ENCODE results near the gene DNAJA4. TPM values are rescaled to one million over a fixed set of nuclear protein-coding genes. Genes with fewer than 3 reads are reported as not detected.

DNAJA4 gene
- total RNA-seq, 6 donors from 2014 or later: 9.1 to 76.8 (median 19.9) TPM

DNA sequence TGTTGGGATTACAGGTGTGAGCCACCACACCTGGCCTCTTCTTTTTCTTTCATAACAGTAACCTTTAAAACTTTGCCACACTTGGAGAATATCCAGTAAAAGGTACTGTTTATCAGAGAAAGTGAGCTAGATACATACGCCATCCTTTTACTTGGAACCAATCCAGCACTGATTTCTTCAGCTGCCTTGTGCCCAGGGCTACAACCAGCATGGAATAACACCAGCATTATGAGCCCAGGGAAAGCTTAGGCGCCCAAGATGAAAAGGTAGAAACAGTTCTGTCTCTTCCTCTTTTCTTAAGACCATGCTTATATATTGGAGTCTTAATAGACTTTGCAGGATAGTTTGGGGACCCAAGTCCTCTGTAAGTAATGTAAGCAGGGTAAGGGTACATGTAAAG lies 26.7 kb downstream of the DNAJA4 start:
- ATAC-seq (ENCODE audit: low FRiP score in 2 of 2) (no peak), DNase-seq (no peak)
- H3K4me1 ChIP-seq: peaks cover 0 to 9% (median 0%) of the 10 kb centered on the region in 4 donors
- H3K9me3 ChIP-seq: no peaks in the 10 kb centered on the region
- no peaks in the 10 kb centered on the region for H3K27me3 ChIP-seq
- H3K27ac ChIP-seq: no peak overlapping the region
- TF ChIP-seq POLR2A (IDR thresholded peaks at IDR 0.05) (no peak), POLR2AphosphoS5 (IDR thresholded peaks at IDR 0.05) (no peak), EP300 (IDR thresholded peaks at IDR 0.05) (no peak)
- TF ChIP-seq, protein P1, sequence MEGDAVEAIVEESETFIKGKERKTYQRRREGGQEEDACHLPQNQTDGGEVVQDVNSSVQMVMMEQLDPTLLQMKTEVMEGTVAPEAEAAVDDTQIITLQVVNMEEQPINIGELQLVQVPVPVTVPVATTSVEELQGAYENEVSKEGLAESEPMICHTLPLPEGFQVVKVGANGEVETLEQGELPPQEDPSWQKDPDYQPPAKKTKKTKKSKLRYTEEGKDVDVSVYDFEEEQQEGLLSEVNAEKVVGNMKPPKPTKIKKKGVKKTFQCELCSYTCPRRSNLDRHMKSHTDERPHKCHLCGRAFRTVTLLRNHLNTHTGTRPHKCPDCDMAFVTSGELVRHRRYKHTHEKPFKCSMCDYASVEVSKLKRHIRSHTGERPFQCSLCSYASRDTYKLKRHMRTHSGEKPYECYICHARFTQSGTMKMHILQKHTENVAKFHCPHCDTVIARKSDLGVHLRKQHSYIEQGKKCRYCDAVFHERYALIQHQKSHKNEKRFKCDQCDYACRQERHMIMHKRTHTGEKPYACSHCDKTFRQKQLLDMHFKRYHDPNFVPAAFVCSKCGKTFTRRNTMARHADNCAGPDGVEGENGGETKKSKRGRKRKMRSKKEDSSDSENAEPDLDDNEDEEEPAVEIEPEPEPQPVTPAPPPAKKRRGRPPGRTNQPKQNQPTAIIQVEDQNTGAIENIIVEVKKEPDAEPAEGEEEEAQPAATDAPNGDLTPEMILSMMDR (IDR thresholded peaks at IDR 0.05): no peak
- no peak overlapping the region for H3K4me3 ChIP-seq
- H3K36me3 ChIP-seq: peaks cover 0 to 89% (median 30%) of the 10 kb centered on the region in 4 donors
- 46 to 95% methylated on average over 2 of the region's 2 CpGs for WGBS, 2 donors

DNA sequence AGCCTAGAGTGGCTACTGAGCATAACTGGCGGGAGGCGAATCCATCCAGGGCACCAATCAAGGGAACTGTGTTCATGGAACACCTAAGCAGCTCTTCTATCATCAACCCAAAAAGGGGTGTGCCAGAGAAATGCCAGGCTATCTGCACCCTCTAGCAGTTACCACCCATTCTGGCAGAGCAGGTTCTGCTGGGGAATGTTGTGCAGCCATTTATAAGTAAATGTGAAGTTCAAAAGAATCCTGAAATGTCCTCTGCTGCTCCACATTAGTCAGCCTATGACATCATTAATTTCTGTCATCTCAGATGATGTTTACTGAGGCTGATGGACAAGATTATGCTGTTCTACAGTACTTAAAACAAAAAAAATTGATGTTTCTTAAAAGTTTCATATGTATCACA lies 27.3 kb downstream of the DNAJA4 start:
- Histone ChIP-seq H3K27ac (no peak overlapping the region), H3K9me3 (no peaks in the 10 kb centered on the region), H3K27me3 (no peaks in the 10 kb centered on the region), H3K4me1 (peaks cover 0 to 9% (median 0%) of the 10 kb centered on the region in 4 donors), H3K36me3 (peaks cover 0 to 82% (median 26%) of the 10 kb centered on the region in 4 donors), H3K4me3 (no peak overlapping the region)
- WGBS, 2 donors: 95 to 100% methylated on average over 2 of the region's 2 CpGs
- ATAC-seq (ENCODE audit: low FRiP score in 2 of 2) (no peak), DNase-seq (no peak)
- TF ChIP-seq EP300 (IDR thresholded peaks at IDR 0.05) (no peak), POLR2AphosphoS5 (IDR thresholded peaks at IDR 0.05) (no peak), POLR2A (IDR thresholded peaks at IDR 0.05) (no peak)
- TF ChIP-seq, protein P1 (IDR thresholded peaks at IDR 0.05): no peak

DNA sequence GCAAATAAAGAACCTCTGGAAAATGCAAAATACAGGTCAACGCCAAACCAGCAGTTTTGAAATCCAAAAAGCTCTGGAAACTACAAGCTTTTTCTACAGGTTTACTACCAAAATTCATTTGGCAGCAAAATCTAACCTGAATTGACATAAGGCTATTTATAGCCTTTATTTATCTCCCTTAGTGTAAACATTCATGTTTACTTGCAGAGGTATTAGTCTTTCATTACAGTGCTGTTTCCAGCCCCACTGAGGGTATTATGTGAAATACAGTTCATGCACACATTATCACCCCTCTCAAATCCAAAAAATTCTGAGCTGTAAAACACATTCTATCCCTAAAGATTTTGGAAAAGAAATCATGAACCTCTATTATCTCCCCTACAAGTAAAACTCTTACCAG lies 27.9 kb downstream of the DNAJA4 start:
- DNase-seq (no peak), ATAC-seq (ENCODE audit: low FRiP score in 2 of 2) (no peak)
- WGBS, 2 donors: 32 to 100% methylated on average over 1 of the region's 1 CpG
- H3K9me3 ChIP-seq: no peaks in the 10 kb centered on the region
- TF ChIP-seq POLR2A (IDR thresholded peaks at IDR 0.05) (no peak), EP300 (IDR thresholded peaks at IDR 0.05) (no peak), POLR2AphosphoS5 (IDR thresholded peaks at IDR 0.05) (no peak)
- TF ChIP-seq, protein P1 (IDR thresholded peaks at IDR 0.05): no peak
- H3K4me3 ChIP-seq: no peak overlapping the region
- peaks cover 0 to 9% (median 0%) of the 10 kb centered on the region in 4 donors for H3K4me1 ChIP-seq
- H3K27me3 ChIP-seq: no peaks in the 10 kb centered on the region
- peaks cover 0 to 77% (median 22%) of the 10 kb centered on the region in 4 donors for H3K36me3 ChIP-seq
- H3K27ac ChIP-seq: no peak overlapping the region

DNA sequence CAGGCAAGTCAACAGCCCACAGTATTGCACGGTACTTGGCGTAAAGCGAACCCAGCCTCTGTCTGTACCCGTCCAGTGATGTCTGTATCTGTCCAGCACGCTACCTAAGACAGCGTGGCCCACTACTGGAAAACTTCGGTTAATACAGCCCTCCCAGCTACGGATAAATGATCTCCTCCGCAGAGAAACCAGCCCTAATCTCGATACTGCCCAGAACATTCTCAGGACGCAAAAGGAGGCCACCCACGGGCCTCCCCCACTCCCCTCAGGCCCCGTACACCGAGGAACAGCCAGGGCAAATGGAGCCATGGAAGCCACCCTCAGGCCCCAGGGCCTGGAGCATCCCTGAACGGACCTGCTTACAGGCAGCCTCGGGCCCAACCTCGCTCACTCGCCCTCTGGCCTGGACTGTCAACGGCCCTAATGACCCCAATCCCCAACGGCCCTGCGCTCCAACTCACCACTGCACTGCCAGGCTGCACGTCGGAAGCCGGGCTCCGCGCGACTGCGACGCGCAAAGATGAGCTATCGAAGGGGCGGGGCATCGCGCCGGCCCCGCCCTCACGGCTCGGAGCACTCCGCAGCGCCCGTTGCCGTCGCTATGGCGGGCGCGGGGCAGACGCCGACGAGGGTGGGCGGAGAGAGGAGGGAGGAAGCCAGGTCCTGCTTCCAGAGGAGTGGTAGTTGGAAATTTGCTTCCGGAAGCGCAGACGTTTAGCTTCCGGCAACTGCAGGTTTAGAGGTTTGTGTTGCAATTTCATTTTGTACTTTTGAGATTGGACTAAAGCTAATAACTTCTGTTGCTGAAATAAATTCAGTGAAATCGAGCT lies 35.0 kb downstream of the DNAJA4 start, which contains the start of gene SKIC8:
TSS of gene SKIC8 (minus strand) at position 509 of the 830 bp plus-strand sequence. CDS start 3,923 bp downstream, outside the sequence.
- H3K9me3 ChIP-seq: no peaks in the 10 kb centered on the region
- TF ChIP-seq POLR2AphosphoS5 (IDR thresholded peaks at IDR 0.05) (peak; percentile 95 to 96), EP300 (IDR thresholded peaks at IDR 0.05) (peak in 1 of 4 donors; percentile 42), POLR2A (IDR thresholded peaks at IDR 0.05) (peak in 3 of 4 donors; percentile 39 to 95 (median 86))
- TF ChIP-seq, protein P1 (IDR thresholded peaks at IDR 0.05): peak in 2 of 6 experiments; percentile 14 to 18
- H3K27me3 ChIP-seq: no peaks in the 10 kb centered on the region
- H3K4me1 ChIP-seq: peaks cover 8 to 19% (median 16%) of the 10 kb centered on the region in 4 donors
- WGBS, 2 donors: 0 to 1% methylated on average over 10 to 51 of the region's 55 CpGs
- H3K27ac ChIP-seq: peak within 1 kb of the TSS; percentile 78 to 87 (median 84)
- H3K36me3 ChIP-seq: peaks cover 0 to 13% (median under 1%) of the 10 kb centered on the region in 4 donors
- ATAC-seq (ENCODE audit: low FRiP score in 2 of 2) (peak; percentile 98 to 100), DNase-seq (peak; percentile 94 to 99)
- peak within 1 kb of the TSS; percentile 68 to 87 (median 76) for H3K4me3 ChIP-seq
